CD1c-positive myeloid dendritic cell (primary cell): ENCODE results near the gene EMD.
"Not testable (repeated sequence)": the region's sequence is repeated elsewhere in the genome, so short reads cannot be mapped to it uniquely, and the experiment has no call there.

ENCODE experiments used
- DNase-seq: peaks from one replicate; pipeline ENCODE4 v3.0.0-alpha.2; 2016; ENCODE audit errors: extremely low spot score

EMD gene

GRCh38 chrX:154378799-154379568, at the start of gene EMD:
Gene EMD, plus strand, starts transcription at chrX:154379295. Its CDS starts 190 bp downstream, at chrX:154379485.
- peak; percentile 97 for DNase-seq

- no peak for DNase-seq
Measured at GRCh38 chrX:154332561-154332960, 46.5 kb upstream of the EMD start.

GRCh38 chrX:154333116-154333515, 46.0 kb upstream of the EMD start:
- no peak for DNase-seq

- peak; percentile 43 for DNase-seq
Measured at GRCh38 chrX:154333837-154334271, 45.2 kb upstream of the EMD start.

- peak; percentile 16 for DNase-seq
Measured at GRCh38 chrX:154334496-154334895, 44.6 kb upstream of the EMD start.

- not testable (repeated sequence) for DNase-seq
Measured at GRCh38 chrX:154341399-154342298, 37.4 kb upstream of the EMD start.

GRCh38 chrX:154343063-154343462, 36.0 kb upstream of the EMD start:
- not testable (repeated sequence) for DNase-seq

- DNase-seq: not testable (repeated sequence)
Measured at GRCh38 chrX:154343620-154344019, 35.5 kb upstream of the EMD start.

GRCh38 chrX:154348114-154348531, 31.0 kb upstream of the EMD start:
- no peak for DNase-seq

GRCh38 chrX:154348646-154349358, 30.3 kb upstream of the EMD start:
- no peak for DNase-seq

GRCh38 chrX:154349359-154349935, 29.6 kb upstream of the EMD start:
- DNase-seq: no peak

- no peak for DNase-seq
Measured at GRCh38 chrX:154349979-154350378, 29.1 kb upstream of the EMD start.

GRCh38 chrX:154350429-154351182, 28.5 kb upstream of the EMD start:
- DNase-seq: no peak

- no peak for DNase-seq
Measured at GRCh38 chrX:154351183-154352011, 27.7 kb upstream of the EMD start.

GRCh38 chrX:154352012-154352401, 27.1 kb upstream of the EMD start:
- DNase-seq: no peak

GRCh38 chrX:154352466-154352865, 26.6 kb upstream of the EMD start:
- DNase-seq: no peak

GRCh38 chrX:154353172-154353843, 25.8 kb upstream of the EMD start:
- no peak for DNase-seq

GRCh38 chrX:154354013-154354412, 25.1 kb upstream of the EMD start:
- DNase-seq: no peak

- DNase-seq: no peak
Measured at GRCh38 chrX:154354516-154354915, 24.6 kb upstream of the EMD start.
